GM21737 (cell line): ENCODE measurements around the gene PIH1D2.
"Not testable (repeated sequence)": the region's sequence is repeated elsewhere in the genome, so short reads cannot be mapped to it uniquely, and the experiment has no call there.

Experiments used
- ATAC-seq: cut with Tn5 transposase; IDR thresholded peaks from one replicate; pipeline ENCODE4 v1.9.1; 2021; ENCODE audit warnings: mild to moderate bottlenecking, moderate library complexity; ENCODE audit not compliant: unreplicated experiment

PIH1D2 gene, protein sequence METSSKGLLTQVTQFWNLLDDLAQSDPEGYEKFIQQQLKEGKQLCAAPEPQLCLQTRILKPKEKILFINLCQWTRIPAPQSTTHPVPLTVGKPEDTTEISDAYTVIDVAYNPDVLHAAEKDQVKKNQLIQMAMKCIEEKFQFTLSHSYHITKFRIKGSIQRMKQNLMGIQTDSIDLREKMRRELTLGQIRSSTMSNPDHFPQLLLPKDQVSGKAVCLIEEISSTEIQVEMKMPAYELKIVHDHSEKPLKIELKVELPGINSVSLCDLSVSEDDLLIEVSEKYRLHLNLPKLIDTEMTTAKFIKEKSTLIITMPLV

DNA sequence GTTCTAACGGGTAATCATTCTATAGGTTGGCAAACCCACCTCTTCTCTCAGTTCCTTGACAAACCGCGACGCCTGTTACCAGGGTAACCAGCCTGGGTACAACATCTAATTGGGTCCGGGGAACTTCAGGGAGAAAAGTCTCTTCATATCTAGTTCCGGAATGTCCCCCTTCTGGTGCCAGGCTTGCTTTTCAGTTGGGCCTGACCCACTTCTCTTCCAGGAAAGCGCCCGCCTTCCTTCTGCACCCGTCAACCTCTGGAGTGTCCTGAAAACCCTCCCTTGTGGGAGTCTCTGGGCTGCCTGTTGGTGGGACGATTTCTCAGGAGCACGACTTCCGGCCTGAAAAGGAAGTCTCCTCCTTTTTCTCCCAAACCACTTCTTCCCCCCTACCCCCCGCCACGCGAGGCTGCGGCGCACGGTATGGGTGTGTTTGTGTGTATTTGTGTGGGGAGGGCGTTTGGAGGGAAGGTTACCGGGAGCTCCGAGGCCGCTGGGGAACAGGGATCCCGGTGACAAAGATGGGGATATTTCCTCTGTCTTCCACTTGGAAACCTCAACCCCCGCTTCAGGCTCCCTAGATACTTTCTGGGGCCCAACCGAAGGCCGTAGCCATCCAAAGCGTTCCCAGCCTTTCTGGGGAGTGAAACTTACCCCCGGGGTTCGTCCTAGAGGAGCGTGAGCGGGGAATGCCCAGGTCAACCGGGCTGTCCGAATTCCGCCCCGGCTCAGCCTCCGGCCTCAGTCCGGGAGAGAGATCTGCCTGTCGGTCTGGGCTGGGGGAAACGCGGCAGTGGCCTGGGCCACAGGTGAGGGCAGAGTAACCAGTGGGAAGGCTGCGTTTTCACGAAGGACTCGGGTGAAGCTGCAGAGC, at the start of gene PIH1D2, which contains the start of gene NKAPD1:
TSS of gene PIH1D2 (minus strand) at position 77 of the 871 bp plus-strand sequence. CDS start 843 bp downstream, outside the sequence.
TSS of gene NKAPD1 (plus strand) at position 359 of the 871 bp plus-strand sequence. CDS start 1,276 bp downstream, outside the sequence.
- ATAC-seq: peak; percentile 74

- no peak for ATAC-seq
Measured at GRCh38 chr11:112123129-112123528, 49.3 kb upstream of the PIH1D2 start.

DNA sequence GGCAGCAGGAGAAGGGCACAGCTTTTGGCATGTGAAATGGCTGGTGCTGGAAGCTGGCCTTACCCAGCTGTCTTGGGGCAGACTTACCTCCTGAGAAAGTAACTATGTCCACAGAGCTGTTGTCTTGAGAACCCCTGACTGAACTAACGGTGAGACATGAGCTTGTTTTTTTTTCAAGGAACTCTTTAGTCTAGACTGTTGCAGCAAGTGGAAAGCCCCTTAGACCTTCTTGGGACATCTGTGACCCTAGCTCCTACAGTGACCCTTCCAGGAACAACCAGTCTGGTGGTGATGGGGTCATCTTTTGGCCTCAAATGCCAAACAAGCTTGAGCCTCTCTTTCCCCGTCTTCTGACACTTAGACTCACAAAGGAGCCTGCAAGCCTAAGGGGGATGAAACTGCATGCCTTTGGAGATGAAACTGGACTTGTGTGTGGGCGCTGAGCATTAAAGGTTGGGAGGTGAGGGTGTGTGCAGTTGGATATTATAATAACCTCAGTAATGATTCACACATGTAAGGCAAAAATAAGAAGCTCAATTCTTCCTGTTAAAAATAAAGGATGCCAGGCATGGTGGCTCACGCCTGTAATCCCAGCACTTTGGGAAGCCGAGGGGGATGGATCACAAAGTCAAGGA, 48.3 kb upstream of the PIH1D2 start:
- no peak for ATAC-seq

- ATAC-seq: no peak
Measured at GRCh38 chr11:112118176-112118575, 44.4 kb upstream of the PIH1D2 start.

GRCh38 chr11:112115386-112115785, 41.6 kb upstream of the PIH1D2 start:
- ATAC-seq: no peak

- ATAC-seq: no peak
Measured at GRCh38 chr11:112114460-112114859, 40.6 kb upstream of the PIH1D2 start.

GRCh38 chr11:112113539-112114457, 40.0 kb upstream of the PIH1D2 start:
- no peak for ATAC-seq

DNA sequence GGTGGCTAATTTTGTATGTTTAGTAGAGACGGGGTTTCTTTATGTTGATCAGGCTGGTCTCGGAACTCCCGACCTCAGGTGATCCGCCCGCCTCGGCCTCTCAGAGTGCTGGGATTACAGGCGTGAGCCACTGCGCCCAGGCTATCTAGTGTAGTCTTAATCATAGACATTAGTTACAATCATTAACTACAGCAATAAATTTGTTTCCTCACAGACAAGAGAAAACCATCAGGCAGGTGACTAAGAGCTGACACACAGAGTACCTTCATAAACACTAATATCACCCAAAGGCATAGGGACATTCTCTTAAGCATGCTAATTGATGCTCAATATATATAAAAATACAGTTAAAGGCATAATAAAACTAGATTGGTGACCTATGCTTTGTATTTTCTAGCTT, 32.3 kb upstream of the PIH1D2 start:
- ATAC-seq: no peak

GRCh38 chr11:112103446-112103845, 29.6 kb upstream of the PIH1D2 start:
- ATAC-seq: no peak

DNA sequence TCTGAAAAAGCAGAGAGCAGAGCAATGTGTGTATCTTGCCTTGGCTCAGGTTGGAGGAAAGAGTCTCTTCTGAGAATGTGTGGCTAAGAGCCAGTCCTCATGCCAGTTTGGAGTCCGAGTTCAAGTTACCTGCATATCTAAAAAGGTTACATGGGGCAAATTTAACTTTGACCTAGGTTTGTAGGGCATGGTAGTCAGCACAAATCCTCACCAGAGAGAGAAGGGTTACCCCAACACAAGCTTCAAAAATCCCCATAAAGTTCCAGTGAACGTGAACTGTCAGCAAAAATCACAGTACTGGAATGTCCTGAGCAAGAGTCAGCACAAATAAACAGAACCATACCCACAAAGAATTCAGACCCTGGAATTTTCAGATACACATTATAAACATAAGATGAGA, 26.6 kb upstream of the PIH1D2 start:
- no peak for ATAC-seq

DNA sequence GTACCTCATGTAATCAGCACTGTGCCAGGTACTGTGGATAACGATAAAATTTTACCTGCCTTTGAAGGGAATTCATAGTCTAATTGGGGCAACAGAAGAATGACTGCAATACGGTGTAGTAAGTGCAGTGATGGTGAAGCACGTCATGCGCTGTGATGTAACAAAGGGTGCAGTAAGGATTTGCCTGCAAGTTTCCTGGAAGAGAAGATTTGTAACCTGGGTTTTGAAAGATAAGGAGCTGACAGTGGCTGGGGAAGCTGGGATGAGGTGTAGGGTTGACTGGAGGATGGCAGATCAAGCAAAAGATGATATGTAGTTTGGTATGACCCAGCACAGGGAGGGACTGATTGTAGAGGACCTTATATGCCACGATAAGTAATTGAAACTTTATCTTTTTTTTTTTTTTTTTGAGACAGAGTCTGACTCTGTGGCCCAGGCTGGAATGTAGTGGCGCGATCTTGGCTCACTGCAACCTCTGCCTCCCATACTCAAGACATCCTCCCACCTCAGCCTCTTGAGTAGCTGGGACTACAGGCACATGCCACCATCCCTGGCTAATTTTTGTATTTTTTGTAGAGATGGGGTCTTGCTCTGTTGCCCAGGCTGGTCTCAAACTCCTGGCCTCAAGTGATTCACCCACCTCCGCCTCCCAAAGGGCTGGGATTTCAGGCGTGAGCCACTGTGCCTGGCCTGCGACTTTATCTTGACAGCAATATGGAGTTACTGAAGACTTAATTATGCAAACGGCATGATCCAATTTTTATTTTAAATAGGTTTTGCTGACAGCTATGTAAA, 24.1 kb upstream of the PIH1D2 start:
- ATAC-seq: no peak

GRCh38 chr11:112096194-112096593, 22.4 kb upstream of the PIH1D2 start:
- no peak for ATAC-seq

DNA sequence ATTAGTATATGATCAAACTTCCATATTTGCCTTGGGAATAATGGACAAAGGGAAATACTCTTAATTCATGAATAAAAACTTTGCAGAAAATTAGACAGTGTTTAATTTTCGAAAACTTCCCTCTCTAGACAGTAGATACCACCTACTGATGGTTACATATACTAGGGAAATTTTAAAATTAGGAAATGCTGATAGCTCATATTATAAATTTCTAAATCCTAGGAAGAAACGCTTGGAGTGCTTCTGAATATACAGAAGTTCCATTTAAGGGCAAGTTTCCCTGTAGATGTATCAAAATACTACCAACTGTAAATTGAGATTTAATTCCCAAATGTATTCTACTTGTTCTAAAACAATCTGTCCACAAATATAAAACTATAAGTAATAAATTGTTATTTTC, 21.5 kb upstream of the PIH1D2 start:
- not testable (repeated sequence) for ATAC-seq

DNA sequence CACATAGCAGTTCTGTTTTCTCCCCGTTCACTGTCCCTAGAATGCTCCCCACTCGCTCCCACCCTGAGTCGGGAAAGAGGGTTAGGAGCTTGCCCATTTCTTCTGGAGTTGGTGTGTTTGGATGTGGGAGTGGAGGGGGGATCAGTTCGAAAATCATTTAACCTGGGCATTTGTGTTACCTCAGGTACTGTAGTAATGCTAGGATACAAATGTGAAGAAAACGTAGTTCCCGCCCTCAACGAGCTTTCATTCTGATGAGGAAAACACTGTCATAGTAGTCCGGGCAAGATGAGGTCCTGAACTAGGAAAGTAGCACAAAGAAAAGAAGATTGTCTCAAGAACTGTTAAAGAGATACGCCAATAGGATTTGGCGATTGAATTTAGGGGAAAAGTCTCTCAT, 13.4 kb upstream of the PIH1D2 start:
- ATAC-seq: peak; percentile 1

DNA sequence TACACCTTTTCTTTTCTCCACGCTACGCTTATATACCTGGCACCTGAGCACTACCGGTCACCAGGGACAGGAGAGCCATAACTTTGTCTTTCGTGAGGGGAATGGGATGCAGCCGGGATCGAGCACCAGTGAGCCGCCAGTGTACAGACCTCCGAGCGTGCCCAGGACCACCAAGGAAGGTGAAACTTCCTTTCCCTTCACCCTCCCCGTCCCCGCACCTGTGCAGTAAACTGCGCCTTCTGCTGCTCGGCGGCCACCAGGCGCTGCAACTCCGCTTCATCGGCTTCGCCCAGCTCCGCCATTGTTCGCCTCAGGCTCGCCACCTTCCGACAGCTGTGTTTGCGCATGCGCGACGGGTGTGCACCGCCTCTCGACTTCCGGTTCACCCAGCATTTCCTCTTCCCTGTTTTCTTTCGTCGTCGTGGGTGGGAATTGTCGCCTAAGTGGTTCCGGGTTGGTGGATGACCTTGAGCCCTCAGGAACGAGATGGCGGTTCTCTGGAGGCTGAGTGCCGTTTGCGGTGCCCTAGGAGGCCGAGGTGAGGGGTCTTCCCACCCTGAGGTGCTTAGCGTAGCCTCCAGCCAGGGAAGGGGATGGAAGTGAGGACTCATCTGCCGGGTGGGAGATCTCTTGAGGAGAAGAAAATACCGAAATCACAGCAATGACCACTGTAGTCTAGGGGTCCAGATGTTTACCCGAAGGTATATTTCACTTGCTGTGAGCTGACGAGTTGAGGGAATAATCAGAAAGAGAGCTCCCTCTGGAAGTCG, 12.8 kb upstream of the PIH1D2 start, which contains the start of the genes SDHD and TIMM8B:
TSS of gene SDHD (plus strand) at position 452 of the 770 bp plus-strand sequence. CDS start at position 487, 35 bp downstream.
TSS of gene TIMM8B (minus strand) at position 335 of the 770 bp plus-strand sequence. CDS start at position 302, 33 bp downstream.
- ATAC-seq: peak; percentile 83

- peak; percentile 30 for ATAC-seq
Measured at GRCh38 chr11:112085822-112086421, 12.1 kb upstream of the PIH1D2 start.

GRCh38 chr11:112082729-112083128, 8.9 kb upstream of the PIH1D2 start:
- no peak for ATAC-seq

GRCh38 chr11:112062923-112063322, 10.9 kb downstream of the PIH1D2 start:
- no peak for ATAC-seq
